OCI-LY7 (cell line): ENCODE results near the gene CUBN.

Experiments used
- EZH2phosphoT487 ChIP-seq: fragments of 200-600 bp; sonication (generic); IDR thresholded peaks from 2 replicates; pipeline ENCODE4 v1.6.1; 2018; ENCODE audit warnings: low read depth, borderline replicate concordance, mild to moderate bottlenecking, mixed run types, antibody characterized with exemption, low read length, moderate library complexity, mixed read lengths
- TF ChIP-seq, protein P1 (sequence below): fragments of 200-600 bp; sonication (generic); conservative IDR thresholded peaks from 2 replicates; pipeline ENCODE4 v1.5.1; 2014; ENCODE audit warnings: mild to moderate bottlenecking, antibody characterized with exemption, low read length, moderate library complexity, mixed read lengths

DNA sequence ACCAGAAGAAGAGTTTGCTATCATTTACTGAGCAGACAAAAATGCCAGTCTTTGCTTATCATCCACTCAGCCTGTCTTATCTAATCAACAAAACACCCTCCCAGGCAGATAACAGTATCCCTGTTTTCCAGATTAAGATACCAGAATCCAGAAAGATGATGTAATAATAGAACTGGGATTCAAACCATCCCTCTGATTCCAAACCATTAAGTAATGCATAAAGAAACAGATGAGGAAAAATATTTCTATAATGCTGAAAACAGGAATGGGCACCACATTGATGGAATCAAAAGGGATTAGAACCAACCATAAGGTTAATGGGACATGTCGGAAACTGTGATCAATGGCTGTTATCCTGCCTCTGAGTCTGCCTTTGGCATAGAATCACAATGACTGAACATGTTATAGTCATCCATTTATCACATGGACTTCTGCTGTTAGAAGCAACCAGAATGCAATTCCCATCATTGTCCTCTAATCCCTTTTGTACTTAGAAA, 220.3 kb downstream of the CUBN start:
- TF ChIP-seq, protein P1, sequence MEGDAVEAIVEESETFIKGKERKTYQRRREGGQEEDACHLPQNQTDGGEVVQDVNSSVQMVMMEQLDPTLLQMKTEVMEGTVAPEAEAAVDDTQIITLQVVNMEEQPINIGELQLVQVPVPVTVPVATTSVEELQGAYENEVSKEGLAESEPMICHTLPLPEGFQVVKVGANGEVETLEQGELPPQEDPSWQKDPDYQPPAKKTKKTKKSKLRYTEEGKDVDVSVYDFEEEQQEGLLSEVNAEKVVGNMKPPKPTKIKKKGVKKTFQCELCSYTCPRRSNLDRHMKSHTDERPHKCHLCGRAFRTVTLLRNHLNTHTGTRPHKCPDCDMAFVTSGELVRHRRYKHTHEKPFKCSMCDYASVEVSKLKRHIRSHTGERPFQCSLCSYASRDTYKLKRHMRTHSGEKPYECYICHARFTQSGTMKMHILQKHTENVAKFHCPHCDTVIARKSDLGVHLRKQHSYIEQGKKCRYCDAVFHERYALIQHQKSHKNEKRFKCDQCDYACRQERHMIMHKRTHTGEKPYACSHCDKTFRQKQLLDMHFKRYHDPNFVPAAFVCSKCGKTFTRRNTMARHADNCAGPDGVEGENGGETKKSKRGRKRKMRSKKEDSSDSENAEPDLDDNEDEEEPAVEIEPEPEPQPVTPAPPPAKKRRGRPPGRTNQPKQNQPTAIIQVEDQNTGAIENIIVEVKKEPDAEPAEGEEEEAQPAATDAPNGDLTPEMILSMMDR = no peak
- TF ChIP-seq EZH2phosphoT487 = no peak
